C4-2B (cell line): ENCODE data around the gene BCR.

Experiments
- CTCF ChIP-seq: fragments of 450-650 bp; conservative IDR thresholded peaks from 2 replicates; pipeline ENCODE4 v1.5.1; 2017; ENCODE audit warnings: mild to moderate bottlenecking
- ZFX ChIP-seq: fragments of 450-650 bp; IDR thresholded peaks from 2 replicates; pipeline ENCODE4 v1.6.1; 2017

- TF ChIP-seq CTCF (no peak), ZFX (no peak)
Observed at GRCh38 chr22:23211622-23212021, 31.3 kb downstream of the BCR start.
